Head of caudate nucleus (tissue), 42 donors: ENCODE results near the gene SERTAD2.
A peak's percentile ranks its signal among the peaks of the same experiment; 100 is the strongest.

ENCODE experiments used
- DNase-seq, 42 donors: peaks; one replicate each; pipeline versions ENCODE4 v3.0.0 to v3.0.0-alpha.2; 2020 to 2021; ENCODE audit warnings: mixed read lengths in 7 of 42
- intact Hi-C: fragments of 100-400 bp; cut with DNase I; formaldehyde crosslinking; loops from one replicate; pipeline ENCODE4 v1.15.0; 2022

The SERTAD2 gene

DNA sequence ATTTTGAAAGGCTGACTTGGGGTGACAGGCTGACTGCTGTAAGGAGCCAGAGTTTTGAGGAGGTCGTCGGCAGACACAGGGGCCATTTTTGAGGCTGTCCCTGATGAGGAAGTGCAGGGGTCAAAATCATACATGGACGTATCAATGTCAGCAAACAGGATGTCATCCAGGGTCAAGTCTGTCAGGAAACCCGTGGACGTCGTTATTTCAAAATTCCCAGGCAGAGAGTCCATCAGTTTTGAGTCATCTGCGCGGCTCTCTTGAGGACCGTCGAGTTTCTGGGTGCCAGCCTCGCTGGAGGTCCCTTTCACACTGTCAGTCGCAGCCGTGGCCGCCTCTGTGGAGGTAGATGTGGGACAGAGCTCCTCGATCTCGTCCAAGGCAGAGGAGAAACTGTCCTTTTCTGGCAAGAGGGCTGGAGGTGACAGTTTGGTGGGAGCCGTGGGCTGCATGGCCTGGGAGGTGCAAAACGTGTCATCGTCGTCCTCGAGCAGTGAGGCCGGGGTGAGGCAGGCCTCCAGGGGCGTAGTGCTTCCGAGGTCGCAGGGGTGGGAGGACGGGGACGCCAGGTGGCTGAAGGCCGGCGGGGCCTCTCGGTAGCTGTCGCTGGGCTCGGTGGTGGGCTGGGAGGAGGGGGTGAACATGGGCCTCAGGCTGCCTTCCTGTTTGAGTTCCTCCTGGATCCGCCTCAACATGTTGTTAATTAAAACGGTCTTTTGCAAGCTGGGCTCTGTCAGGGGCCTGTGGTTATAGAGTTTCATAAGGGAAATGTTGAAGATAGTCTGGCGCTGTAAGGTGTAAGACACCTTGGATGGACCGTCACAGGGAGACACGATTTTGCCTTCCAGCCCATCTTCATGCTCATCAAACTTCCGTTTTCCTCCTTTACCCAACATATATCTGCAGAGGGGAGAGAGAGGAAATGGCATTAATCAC is 17.5 kb downstream of the SERTAD2 start:
- peak in 2 of 42 donors; percentile 40 to 41 for DNase-seq
- intact Hi-C loops: no loop called here

DNA sequence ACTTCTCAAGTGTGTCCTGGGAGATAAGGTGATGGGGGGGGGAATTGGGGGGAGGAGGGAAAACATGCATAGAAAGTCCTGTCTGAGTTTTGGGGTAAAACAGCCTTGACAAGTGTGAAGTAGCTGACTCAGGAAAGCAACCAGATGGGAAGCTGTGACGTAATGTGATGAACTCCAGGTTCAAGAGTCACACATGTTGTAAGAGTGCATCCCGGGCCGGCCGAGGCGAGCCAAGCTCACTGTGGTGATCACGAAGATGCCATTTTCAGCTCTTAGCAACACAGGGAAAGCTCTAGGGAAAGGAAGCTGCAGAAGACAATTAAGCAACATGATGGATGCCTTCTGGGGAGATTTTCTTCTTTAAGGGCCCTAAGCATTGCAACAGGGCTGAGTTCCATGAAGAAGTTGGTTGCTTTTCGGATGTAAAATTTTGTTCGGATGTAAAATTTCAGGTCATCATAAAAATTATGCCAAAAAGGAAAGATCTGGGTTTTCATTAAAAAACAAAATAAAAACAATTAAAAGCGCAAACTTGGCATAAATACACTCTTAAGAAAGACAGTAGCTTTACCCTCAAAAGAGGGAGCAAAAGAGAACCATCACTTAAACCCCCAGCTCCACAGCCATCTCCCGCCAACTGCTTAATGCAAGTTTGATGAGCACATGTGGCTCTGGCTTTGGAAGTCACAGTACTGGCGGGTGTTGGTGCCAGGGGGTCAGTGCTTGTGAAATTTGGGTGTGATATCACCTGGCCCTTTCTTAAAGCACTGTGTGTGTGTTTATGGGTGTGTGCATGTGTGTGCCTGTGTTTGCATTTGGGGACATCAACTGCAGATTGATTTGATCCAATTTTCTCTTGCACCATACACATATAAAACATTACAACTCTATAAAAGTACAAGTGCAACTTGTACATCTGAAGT is 19.1 kb downstream of the SERTAD2 start:
- intact Hi-C loops: no loop called here
- DNase-seq: peak in 2 of 42 donors; percentile 33 to 36

DNA sequence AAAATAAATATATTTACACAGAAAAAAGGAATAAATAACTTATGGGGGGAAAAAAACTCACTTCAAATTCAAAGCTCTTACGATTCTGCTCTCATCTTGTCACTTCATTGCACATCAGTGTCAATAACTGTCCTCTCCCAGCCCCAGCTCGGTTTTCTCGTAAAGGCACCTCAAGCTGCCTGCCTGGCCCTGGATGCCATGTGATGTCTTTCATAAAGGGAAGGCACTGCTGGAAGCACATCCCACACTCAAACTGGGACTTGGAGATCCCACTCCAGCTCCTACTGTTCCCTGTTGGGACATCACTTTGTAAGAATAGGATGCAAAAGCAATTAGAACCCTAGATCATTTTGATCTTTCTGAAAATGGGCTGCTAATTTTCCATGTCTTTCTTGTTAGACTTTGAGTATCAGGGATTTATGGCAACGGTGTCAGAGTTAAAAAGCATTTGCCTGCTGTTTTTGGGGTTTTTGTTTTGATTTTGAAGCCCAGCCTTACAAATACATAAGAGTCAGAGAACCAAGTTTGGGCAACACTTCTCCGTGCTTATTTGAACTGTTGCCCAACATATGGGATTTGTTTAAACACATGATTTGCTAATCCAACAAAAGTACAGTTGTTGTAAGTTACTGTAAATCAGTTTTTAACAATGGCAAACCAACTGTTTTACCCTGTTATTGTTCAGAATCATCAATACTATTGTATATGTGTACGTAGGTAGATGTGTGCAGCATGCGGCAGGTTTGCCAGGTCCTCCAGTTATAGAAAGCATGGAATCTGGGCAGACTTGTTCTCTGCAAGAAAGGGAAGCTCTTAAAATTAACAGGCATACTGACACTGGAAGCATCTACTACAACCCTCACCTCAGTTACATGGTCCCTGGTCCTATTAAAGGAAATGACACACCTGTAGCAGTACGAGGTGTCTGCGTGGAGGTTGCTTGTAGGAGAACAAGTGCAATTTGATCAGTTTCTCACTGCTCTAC is 20.6 kb downstream of the SERTAD2 start:
- intact Hi-C loops: no loop called here
- peak in 2 of 42 donors; percentile 21 to 41 for DNase-seq

DNA sequence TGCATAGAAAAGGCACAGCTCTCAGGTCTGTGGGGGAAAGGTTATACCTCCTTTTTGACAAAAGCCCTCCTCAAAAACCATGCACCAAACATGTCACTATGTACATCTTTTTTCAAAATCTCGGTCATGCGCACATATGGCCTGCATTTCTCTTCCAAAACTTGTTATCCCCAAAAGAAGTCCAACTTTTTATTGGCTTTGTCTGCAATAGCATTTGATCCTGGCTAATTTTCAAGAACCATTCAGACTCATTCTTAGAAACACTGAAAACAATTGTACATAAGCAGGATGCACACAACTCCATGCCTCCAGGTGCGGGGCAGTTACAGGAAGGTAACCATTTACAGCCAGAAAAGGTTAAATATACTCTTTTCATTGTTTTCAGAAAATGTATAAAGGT is 21.9 kb downstream of the SERTAD2 start:
- intact Hi-C loops: no loop called here
- peak in 2 of 42 donors; percentile 5 to 14 for DNase-seq

DNA sequence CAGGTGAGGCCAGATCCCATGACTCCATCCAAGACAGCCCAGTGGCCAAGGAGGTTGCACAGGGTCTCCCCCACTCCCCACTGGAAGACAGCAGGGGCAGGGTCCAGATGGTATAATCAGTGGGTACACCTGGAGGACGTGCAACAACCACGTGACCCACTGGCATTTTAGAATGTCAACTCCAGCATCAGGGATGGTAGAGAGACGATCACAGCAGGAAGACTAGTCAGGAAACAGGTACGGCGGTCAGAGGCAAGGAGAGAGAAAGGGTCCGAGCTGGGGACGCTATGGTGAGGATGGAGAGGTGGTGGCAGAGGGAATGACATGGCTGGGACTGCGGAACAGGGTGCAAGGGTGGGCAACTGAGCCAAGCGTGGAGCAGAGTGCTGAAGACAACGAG is 23.0 kb downstream of the SERTAD2 start:
- DNase-seq: peak in 4 of 42 donors; percentile 5 to 39 (median 24)
- intact Hi-C loops: no loop called here

DNA sequence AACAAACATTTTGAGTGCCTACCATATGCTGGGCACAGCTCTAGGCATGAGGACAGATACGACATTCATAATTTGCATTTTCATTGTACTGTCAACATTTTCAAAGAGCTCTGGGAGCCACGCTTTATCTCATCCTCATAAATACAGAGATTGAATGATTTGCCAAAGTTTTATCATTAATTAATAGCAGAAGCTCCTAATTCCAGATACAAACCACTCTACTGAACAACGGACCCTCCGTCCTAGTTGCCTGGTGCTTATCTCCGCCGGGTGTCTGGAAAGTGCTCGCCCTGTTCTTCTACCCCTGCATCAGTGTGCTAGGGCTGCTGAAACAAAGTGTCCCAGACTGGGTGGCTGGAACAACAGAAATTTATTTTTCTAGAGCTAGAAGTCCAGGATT is 23.8 kb downstream of the SERTAD2 start:
- DNase-seq: peak in 5 of 42 donors; percentile 6 to 23 (median 14)
- intact Hi-C loops: no loop called here

DNA sequence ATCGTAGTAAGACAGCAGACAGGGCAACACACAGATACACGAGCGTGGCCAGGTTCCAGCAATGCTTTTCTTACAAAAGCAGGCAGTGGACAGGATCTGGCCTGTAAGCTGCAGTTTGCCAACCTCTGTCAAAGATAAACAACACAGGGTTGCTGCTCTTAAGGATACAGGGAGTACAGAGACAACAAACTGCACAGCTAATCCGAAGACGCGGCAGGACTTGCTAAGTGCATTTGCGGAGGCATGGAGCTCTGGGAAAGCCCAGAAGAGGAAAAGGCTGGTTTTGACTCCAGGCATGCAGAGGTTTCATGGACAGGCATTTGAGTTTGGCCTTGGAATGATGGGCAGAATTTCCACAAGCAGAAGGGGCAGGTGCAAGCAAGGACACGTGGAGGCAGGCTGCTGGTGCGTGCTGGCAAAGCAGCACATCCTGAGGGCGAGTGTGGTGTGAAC is 24.4 kb downstream of the SERTAD2 start:
- intact Hi-C loops: no loop called here
- DNase-seq: peak in 5 of 42 donors; percentile 5 to 45 (median 22)

DNA sequence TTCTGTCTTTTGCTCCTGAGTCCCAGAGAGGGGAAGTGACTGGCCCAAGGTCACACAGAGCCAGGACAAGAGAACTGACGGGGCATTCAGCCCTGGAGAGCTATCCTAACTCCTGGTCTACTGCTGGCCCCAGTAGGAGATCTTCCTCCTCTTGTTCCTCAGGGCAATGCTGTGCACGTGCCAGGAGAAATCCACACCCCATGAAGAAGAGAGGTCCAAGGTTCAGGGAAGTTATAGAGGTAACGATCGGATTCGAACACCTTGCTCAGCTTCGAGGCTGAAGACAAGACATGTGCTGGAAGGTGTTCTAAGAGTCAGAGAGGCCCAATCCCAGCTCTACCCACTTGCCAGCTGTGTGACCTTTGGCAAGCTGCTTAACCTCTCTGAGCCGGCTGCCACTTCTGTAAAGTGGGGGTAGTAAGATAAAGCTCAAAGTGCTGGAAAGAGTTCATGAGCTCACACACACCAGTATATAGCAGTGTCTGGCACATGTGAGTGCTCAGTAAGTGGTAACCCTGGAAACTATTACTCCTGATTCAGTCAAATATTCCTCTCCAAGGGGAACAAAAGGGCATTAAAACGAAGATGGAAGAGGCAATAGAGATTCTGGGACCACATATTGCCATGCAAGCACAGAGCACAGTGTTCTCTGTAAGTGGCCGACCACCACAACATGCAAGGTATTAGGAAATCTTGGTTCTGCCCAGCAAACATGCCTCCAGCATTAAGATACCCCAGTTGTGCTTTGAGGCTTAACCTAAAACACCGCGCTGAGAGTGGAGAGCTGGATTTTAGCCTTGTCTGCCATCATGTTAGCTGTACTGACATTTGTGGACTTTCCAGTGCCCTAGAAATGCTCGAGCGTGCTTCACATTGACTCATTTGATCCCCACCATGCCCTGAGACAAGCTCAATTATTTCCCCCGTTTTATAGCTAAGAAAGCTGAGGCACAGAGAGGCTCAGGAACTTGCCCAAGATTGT is 25.6 kb downstream of the SERTAD2 start:
- peak in 5 of 42 donors; percentile 8 to 28 (median 23) for DNase-seq
- intact Hi-C loops: no loop called here

DNA sequence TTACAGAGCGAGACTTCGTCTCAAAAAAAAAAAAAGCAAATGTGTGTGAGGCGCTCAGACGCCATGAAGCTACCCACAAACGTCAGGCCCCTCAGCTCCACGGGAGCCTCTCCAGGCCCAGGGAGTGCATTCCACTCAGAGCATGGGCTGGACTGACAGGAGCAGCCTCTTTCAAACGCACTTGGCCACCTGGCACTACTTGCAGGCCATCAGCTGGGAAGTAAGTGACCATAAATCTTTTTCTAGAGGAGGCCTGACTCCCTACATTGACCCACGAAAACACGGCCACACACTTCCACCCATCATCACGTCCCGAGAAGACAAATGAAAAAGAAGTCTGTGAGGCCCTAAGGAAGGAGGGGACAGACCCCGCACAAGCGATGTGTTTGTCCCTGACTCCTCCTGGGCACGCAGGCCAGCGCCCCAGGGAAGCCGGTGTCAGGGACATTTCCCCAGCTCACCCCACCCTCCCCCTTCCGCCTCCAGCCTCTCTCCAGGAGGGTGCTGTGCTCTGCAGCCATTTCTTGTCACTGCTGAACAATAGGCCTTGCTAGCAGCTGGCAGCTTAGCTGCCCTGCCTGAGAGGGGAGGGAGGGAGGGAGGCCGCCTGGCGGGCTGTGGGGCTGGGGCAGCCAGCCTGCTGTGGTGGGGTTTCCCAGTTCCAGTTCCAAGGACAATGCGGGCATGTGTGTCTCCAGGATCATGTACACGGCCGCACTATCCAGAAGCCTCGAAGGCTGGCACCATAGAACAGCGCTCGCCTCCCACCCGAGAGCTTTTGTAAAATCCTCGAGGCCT is 26.6 kb downstream of the SERTAD2 start:
- intact Hi-C loops: no loop called here

DNA sequence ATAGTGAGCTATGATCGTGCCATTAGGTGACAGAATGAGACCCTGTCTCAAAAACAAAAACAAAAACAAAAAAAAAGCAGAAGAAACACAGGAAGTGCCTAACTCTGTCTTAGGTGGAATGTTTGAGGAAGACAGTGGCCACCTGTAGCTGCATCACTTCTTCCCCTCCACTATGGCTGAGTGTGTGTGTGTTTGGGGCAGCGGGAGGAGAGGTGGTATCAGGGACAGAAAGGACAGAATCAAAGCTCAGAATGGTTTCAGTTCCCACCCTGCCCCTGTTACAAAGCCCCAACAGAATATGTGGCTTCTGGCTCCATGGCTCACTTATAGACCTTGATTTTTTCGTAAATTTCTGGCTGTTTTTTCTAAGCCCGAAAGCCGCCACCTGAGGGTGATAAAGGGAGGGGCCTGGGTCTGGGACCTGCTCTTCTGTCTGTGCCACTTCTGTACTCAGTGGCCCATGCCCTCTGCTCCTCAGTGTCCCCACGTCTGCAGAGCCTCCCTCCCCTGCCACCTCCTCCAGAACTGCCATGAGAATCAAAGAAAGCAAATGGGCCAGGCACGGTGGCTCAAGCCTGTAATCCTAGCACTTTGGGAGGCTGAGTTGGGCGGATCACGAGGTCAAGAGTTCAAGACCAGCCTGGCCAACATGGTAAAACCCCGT is 27.4 kb downstream of the SERTAD2 start:
- intact Hi-C loops: no loop called here

More for the DNA sequence above, 26.6 kb downstream of the SERTAD2 start:
- peak; percentile 32 to 85 (median 64) for DNase-seq

DNA sequence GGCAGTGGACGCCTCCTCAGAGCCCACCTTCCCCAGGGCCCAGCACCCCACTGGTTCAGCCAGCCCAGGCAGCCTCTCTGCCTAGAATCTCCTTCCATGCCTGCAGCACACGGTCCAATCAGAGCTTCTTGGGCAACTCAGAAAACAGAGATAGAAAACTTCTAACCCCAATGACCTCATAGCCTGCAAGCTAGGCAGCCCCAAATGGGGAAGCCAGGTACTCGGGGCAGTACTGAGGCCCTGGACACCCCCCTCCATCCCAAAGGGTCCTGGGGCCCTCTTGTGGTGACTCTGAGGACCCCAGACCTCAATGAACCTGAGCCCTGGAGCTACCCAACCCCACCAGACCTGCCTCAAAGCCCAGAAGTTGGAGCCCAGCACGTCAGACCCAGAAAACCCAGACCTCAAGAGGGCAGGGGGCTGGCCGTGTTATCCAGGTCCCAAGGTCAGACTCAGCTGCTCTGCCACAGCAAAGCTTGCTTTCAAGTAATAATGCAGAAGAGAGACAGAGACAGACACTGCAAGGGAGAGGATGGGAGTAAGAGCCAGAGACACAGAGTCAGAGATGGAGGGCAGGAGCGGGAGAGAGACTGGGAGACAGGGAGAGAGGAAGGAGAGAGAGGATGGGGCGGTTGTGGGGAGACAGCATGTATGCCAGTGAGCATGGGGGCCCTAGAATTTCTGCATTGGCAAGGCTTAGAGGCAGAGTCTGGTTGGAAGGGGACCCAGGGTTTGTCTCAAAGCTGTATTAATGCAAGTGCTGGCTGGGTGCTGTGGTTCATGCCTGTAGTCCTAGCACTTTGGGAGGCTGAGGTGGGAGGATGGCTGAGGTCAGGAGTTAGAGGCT is 28.2 kb downstream of the SERTAD2 start:
- intact Hi-C loops: no loop called here
- peak in 3 of 42 donors; percentile 10 to 34 (median 11) for DNase-seq

More for the DNA sequence above, 27.4 kb downstream of the SERTAD2 start:
- DNase-seq: peak in 4 of 42 donors; percentile 8 to 31 (median 12)

DNA sequence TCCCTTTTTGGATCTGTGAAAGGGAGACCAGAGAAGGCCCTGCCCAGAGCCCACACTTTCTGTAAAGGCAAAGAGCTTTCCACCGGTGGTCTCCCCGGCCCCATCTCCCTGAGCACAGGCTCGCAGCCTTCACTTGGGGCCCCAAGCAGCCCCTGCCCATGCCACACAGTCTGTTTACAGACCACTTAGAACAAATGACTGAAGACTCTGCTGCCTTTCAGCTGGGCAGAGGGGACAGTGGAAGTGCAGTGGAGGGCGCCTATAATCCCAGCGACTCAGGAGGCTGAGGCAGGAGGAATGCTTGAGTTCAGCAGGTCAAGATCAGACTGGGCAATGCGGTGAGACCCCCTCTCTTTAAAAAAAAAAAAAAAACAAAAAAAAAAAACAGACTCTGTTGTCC is 28.9 kb downstream of the SERTAD2 start:
- intact Hi-C loops: no loop called here
- peak in 2 of 42 donors; percentile 14 to 29 for DNase-seq

DNA sequence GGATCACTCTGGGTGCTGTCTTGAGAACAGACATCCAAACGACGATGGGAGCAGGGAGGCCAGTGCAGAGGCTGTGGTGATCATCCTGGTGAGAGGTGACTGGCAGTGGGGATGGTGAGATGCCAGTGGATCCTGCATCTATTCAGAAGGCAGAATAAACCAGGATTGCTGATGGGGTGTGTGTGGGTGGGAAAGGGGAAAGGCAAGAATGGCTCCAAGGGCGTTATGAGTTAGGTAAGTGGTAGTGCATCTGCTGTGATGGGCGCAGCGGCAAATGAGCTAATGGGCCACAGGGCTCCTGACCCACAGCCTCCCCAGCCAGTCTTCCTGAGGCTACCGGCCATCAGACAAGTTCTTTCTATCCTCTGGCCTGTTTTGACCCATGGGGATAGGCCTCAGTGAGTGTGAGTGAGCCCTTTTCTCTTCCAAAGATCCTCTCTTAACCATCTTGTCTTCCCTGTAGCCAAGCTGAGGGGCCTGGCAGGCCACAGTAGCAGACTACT is 29.6 kb downstream of the SERTAD2 start:
- intact Hi-C loops: no loop called here
- peak in 4 of 42 donors; percentile 4 to 30 (median 7) for DNase-seq

DNA sequence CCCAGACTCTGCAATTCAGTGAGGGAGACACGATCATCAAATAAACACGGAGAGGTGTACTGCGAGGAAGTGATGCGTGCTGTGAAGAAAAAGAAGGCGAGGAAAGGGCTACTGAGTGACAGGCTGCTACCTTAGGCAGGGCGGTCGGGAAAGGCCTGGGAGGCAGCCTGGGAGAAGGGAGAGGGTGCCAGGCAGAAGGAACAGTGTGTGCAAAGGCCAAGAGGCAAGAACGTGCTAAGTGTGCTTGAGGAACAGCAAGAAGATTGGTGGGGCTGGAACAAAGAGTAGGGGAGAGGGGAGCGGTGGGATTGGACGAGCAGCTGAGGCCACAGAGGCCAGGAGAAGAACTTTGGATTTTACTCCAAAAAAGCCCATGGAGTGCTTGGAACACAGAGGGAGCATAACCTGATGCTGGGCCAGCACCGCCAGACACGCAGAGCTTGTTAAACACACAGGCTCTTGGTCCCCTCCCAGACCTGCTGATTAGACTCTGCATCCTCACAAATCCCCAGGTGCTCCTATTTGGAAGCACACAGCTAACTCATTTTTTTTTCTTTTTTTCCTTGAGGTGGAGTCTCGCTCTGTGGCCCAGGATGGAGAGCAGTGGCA is 30.4 kb downstream of the SERTAD2 start:
- intact Hi-C loops: no loop called here
- DNase-seq: peak in 5 of 42 donors; percentile 2 to 11 (median 6)
